GM12878 (cell line): ENCODE results near the gene TM9SF4. TPM values are rescaled to one million over a fixed set of nuclear protein-coding genes. Genes with fewer than 3 reads are reported as not detected.

Experiments
- BCL11A ChIP-seq: IDR thresholded peaks from 2 replicates; pipeline ENCODE4 v1.6.1; 2011; ENCODE audit warnings: low read depth, low read length
- BMI1 ChIP-seq: fragments of 450-650 bp; IDR thresholded peaks from 2 replicates; pipeline ENCODE4 v1.6.1; 2016; ENCODE audit warnings: mild to moderate bottlenecking, moderate library complexity, borderline replicate concordance
- CBX3 ChIP-seq: fragments of 200-600 bp; sonication (generic); IDR thresholded peaks from 2 replicates; pipeline ENCODE4 v1.6.1; 2016; ENCODE audit warnings: low read depth, borderline replicate concordance
- CHD2 ChIP-seq: IDR thresholded peaks from 2 replicates; pipeline ENCODE4 v1.6.1; 2011; ENCODE audit warnings: low read depth, low read length, improper control_type of control experiment, borderline replicate concordance
- CREM ChIP-seq: IDR thresholded peaks from 2 replicates; pipeline ENCODE4 v1.6.1; 2014; ENCODE audit warnings: antibody characterized with exemption, low read depth
- FOXK2 ChIP-seq: fragments of 450-650 bp; IDR thresholded peaks from 2 replicates; pipeline ENCODE4 v1.6.1; 2017; ENCODE audit warnings: mild to moderate bottlenecking, moderate library complexity
- FOXM1 ChIP-seq: IDR thresholded peaks from 2 replicates; pipeline ENCODE4 v1.6.1; 2012; ENCODE audit warnings: low read depth, mild to moderate bottlenecking, inconsistent platforms, low read length, moderate library complexity
- IKZF1 ChIP-seq: fragments of 450-650 bp; conservative IDR thresholded peaks from 2 replicates; pipeline ENCODE4 v1.6.1; 2017; ENCODE audit warnings: antibody characterized with exemption, mild to moderate bottlenecking
- IKZF2 ChIP-seq, 2 experiments: fragments of 450-650 bp; IDR thresholded peaks; 2 replicates each; pipeline ENCODE4 v1.6.1; 2017; ENCODE audit warnings: mild to moderate bottlenecking in 2 of 2, moderate library complexity in 2 of 2
- IRF4 ChIP-seq: IDR thresholded peaks from 2 replicates; pipeline ENCODE4 v1.6.1; 2011; ENCODE audit warnings: low read depth, low read length
- LARP7 ChIP-seq: fragments of 450-650 bp; IDR thresholded peaks from 2 replicates; pipeline ENCODE4 v1.6.1; 2017; ENCODE audit warnings: mild to moderate bottlenecking
- NFXL1 ChIP-seq: fragments of 450-650 bp; IDR thresholded peaks from 2 replicates; pipeline ENCODE4 v1.6.1; 2017; ENCODE audit warnings: antibody characterized with exemption, mild to moderate bottlenecking, borderline replicate concordance
- NFYA ChIP-seq: IDR thresholded peaks from 2 replicates; pipeline ENCODE4 v1.6.1; 2011; ENCODE audit warnings: low read depth, mild to moderate bottlenecking, low read length, improper control_type of control experiment, borderline replicate concordance
- NRF1 ChIP-seq: conservative IDR thresholded peaks from 2 replicates; pipeline ENCODE4 v1.6.1; 2011; ENCODE audit warnings: mild to moderate bottlenecking, low read depth, low read length, improper control_type of control experiment
- POU2F2 ChIP-seq: IDR thresholded peaks from 3 replicates; pipeline ENCODE4 v1.6.1; 2011; ENCODE audit warnings: low read depth, mild to moderate bottlenecking, low read length, borderline replicate concordance
- RAD51 ChIP-seq: fragments of 450-650 bp; IDR thresholded peaks from 2 replicates; pipeline ENCODE4 v1.6.1; 2016; ENCODE audit warnings: moderate library complexity, mild to moderate bottlenecking, inconsistent platforms
- SIX5 ChIP-seq: IDR thresholded peaks from 2 replicates; pipeline ENCODE4 v1.6.1; 2011; ENCODE audit warnings: mild to moderate bottlenecking, low read depth, low read length, moderate library complexity; ENCODE audit not compliant: severe bottlenecking
- SMC3 ChIP-seq: IDR thresholded peaks from 2 replicates; pipeline ENCODE4 v1.6.1; 2011; ENCODE audit warnings: low read length, improper control_type of control experiment, borderline replicate concordance
- STAT1 ChIP-seq: fragments of 450-650 bp; conservative IDR thresholded peaks from 2 replicates; pipeline ENCODE4 v1.6.1; 2014; ENCODE audit warnings: antibody characterized with exemption, mild to moderate bottlenecking
- SUPT20H ChIP-seq: IDR thresholded peaks from 2 replicates; pipeline ENCODE4 v1.6.1; 2011; ENCODE audit warnings: low read depth, mild to moderate bottlenecking, low read length, moderate library complexity, borderline replicate concordance; ENCODE audit not compliant: control insufficient read depth
- TCF3 ChIP-seq: IDR thresholded peaks from 2 replicates; pipeline ENCODE4 v1.6.1; 2012; ENCODE audit warnings: low read depth, mild to moderate bottlenecking, low read length, borderline replicate concordance; ENCODE audit not compliant: insufficient read depth
- ZNF207 ChIP-seq: fragments of 450-650 bp; IDR thresholded peaks from 2 replicates; pipeline ENCODE4 v1.6.1; 2014; ENCODE audit warnings: antibody characterized with exemption, mild to moderate bottlenecking, borderline replicate concordance
- polyA plus RNA-seq, 11 experiments: library from polyadenylated mRNA; depleted of rRNA in 4 of 11; unstranded in 6 of 11; stranded (reverse) in 5 of 11; fragments of >200 nt; fragmentation: Nextera tagmentation in 4 of 11; fragmentation: Illumina TruSeq in 1 of 11; extraction: Ambion mirVana in 4 of 11; extraction: Trizol in 1 of 11; gene quantifications; 1 replicate in 1 of 11; 2 replicates in 10 of 11; pipeline versions ENCODE4 v1.2.1 to v1.2.3, GENCODE V29; 2011 to 2016; ENCODE audit warnings: inconsistent platforms in 2 of 11, missing spikeins in 2 of 11, low read depth in 1 of 11
- total RNA-seq, 4 experiments: library from RNA; depleted of rRNA in 3 of 4; stranded (reverse); fragments of >200 nt in 3 of 4; fragmentation: Illumina TruSeq in 1 of 4; extraction: Trizol in 1 of 4; gene quantifications; 2 replicates each; pipeline versions ENCODE4 v1.2.1 to v1.2.3, GENCODE V29; 2013 to 2021
- TF ChIP-seq, protein P1 (sequence below): fragments of 450-650 bp; IDR thresholded peaks from 2 replicates; pipeline ENCODE4 v1.6.1; 2017; ENCODE audit warnings: borderline replicate concordance
- TF ChIP-seq, protein P2 (sequence below): IDR thresholded peaks from 2 replicates; pipeline ENCODE4 v1.6.1; 2012; ENCODE audit warnings: low read depth, low read length, improper control_type of control experiment
- TF ChIP-seq, protein P3 (sequence below): fragments of 450-650 bp; IDR thresholded peaks from 2 replicates; pipeline ENCODE4 v1.6.1; 2017; ENCODE audit warnings: mild to moderate bottlenecking, low read depth, inconsistent platforms; ENCODE audit not compliant: poor library complexity, severe bottlenecking
- TF ChIP-seq, protein P4 (sequence below): IDR thresholded peaks from 2 replicates; pipeline ENCODE4 v1.6.1; 2012; ENCODE audit warnings: low read depth, low read length, improper control_type of control experiment

TM9SF4 gene
- total and polyA plus RNA-seq, 10 of the 15 experiments (the other 5 are each of a cell fraction or from before 2014, with no cell fraction given), result 8.5 to 47.8 (median 24.3) TPM

DNA sequence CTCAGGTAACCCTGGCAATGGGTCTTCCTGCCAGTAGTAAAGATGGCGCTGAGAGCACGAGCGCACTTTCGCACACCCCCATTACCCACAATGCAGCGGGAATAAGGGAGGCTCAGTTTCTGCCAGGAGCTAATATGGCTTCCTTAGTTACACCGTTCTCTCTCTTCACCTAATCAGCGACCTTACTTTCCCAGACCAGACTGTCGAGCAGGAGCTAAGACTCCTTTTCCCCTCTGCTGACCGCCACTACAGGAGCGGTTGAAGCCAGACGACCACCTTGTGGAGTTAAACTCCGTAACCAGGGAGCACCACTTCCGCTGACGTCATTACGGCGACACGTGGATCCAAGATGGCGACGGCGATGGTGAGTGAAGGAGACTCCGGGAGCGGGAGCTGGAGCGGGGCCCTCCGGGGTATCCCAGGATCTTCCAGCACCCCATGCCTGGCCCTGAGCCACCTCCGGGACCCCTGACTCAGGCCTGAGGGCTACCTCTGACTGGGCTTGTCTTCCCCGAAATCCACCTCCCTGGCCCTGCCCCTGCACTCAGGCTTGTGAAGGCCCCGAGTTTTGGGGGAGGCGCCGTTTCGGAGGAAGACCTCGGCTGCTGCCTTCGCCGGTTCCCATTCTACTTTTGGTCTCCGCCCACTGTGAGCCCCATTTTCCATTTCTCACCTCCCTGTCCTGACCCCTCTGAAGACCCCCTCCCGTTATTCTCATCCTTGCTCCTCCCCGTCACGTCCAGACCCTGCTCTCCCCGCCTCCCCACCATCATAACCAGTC, at the start of gene TM9SF4 (continued):
- TF ChIP-seq BCL11A (no peak), STAT1 (peak; percentile 71; the same call in 1 of the 2 replicates), RAD51 (peak; percentile 92), SMC3 (no peak), CHD2 (peak; percentile 75), TCF3 (no peak), NRF1 (no peak), CBX3 (no peak), SUPT20H (no peak), IKZF1 (peak; percentile 95), FOXM1 (no peak), LARP7 (0 out of 2 replicates have a peak, but pooled peaks have one; percentile 48), IRF4 (peak; percentile 39; the same call in 1 of the 2 replicates), POU2F2 (no peak; the same call in 2 of the 3 replicates), SIX5 (peak; percentile 93), NFXL1 (no peak), FOXK2 (no peak), NFYA (no peak), CREM (peak; percentile 98), IKZF2 (IDR thresholded peaks at IDR 0.05) (peak in 1 of 2 experiments; percentile 47; a peak in 2 of 4 replicates), ZNF207 (peak; percentile 96; the same call in 1 of the 2 replicates), BMI1 (peak; percentile 53; the same call in 1 of the 2 replicates)
- TF ChIP-seq, protein P1, sequence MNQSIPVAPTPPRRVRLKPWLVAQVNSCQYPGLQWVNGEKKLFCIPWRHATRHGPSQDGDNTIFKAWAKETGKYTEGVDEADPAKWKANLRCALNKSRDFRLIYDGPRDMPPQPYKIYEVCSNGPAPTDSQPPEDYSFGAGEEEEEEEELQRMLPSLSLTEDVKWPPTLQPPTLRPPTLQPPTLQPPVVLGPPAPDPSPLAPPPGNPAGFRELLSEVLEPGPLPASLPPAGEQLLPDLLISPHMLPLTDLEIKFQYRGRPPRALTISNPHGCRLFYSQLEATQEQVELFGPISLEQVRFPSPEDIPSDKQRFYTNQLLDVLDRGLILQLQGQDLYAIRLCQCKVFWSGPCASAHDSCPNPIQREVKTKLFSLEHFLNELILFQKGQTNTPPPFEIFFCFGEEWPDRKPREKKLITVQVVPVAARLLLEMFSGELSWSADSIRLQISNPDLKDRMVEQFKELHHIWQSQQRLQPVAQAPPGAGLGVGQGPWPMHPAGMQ, result no peak
- TF ChIP-seq, protein P2, sequence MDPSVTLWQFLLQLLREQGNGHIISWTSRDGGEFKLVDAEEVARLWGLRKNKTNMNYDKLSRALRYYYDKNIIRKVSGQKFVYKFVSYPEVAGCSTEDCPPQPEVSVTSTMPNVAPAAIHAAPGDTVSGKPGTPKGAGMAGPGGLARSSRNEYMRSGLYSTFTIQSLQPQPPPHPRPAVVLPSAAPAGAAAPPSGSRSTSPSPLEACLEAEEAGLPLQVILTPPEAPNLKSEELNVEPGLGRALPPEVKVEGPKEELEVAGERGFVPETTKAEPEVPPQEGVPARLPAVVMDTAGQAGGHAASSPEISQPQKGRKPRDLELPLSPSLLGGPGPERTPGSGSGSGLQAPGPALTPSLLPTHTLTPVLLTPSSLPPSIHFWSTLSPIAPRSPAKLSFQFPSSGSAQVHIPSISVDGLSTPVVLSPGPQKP, result peak; percentile 71
- TF ChIP-seq, protein P3, sequence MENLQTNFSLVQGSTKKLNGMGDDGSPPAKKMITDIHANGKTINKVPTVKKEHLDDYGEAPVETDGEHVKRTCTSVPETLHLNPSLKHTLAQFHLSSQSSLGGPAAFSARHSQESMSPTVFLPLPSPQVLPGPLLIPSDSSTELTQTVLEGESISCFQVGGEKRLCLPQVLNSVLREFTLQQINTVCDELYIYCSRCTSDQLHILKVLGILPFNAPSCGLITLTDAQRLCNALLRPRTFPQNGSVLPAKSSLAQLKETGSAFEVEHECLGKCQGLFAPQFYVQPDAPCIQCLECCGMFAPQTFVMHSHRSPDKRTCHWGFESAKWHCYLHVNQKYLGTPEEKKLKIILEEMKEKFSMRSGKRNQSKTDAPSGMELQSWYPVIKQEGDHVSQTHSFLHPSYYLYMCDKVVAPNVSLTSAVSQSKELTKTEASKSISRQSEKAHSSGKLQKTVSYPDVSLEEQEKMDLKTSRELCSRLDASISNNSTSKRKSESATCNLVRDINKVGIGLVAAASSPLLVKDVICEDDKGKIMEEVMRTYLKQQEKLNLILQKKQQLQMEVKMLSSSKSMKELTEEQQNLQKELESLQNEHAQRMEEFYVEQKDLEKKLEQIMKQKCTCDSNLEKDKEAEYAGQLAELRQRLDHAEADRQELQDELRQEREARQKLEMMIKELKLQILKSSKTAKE, result peak; percentile 75
- TF ChIP-seq, protein P4, sequence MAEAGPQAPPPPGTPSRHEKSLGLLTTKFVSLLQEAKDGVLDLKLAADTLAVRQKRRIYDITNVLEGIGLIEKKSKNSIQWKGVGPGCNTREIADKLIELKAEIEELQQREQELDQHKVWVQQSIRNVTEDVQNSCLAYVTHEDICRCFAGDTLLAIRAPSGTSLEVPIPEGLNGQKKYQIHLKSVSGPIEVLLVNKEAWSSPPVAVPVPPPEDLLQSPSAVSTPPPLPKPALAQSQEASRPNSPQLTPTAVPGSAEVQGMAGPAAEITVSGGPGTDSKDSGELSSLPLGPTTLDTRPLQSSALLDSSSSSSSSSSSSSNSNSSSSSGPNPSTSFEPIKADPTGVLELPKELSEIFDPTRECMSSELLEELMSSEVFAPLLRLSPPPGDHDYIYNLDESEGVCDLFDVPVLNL, result no peak
